ENCODE data around the gene PID1.

DNA sequence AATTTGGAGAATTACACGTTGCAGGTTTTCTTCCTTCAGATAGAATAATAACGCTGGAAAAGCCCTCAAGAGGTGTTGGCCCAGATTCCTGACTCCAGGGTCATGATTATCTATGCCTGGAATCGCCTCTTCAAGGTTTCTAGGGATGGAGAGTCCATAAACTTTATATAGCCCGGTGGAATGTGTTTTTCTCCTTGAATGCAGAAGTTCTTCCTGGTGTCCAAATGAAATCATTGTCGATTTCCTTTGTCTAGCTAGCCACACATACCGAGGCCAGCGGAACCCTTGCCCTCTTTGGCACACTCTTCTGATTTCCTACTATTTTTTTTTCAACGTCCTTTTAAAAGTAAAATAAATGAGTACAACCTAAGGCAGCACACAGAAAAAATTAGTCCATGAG lies 117.8 kb downstream of the PID1 start:
- TF ChIP-seq, protein P1, sequence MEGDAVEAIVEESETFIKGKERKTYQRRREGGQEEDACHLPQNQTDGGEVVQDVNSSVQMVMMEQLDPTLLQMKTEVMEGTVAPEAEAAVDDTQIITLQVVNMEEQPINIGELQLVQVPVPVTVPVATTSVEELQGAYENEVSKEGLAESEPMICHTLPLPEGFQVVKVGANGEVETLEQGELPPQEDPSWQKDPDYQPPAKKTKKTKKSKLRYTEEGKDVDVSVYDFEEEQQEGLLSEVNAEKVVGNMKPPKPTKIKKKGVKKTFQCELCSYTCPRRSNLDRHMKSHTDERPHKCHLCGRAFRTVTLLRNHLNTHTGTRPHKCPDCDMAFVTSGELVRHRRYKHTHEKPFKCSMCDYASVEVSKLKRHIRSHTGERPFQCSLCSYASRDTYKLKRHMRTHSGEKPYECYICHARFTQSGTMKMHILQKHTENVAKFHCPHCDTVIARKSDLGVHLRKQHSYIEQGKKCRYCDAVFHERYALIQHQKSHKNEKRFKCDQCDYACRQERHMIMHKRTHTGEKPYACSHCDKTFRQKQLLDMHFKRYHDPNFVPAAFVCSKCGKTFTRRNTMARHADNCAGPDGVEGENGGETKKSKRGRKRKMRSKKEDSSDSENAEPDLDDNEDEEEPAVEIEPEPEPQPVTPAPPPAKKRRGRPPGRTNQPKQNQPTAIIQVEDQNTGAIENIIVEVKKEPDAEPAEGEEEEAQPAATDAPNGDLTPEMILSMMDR (IDR thresholded peaks at IDR 0.05 in 8 of 11, conservative IDR thresholded peaks at IDR 0.05 in 3 of 11) = no peak
- no peak for TF ChIP-seq POLR2A (IDR thresholded peaks at IDR 0.05)
